Liver (tissue), 9 donors: ENCODE measurements around the gene ATCAY. TPM values are rescaled to one million over a fixed set of nuclear protein-coding genes. Genes with fewer than 3 reads are reported as not detected.

Experiments
- DNase-seq: peaks from one replicate; pipeline ENCODE4 v3.0.0-alpha.2; 2017; ENCODE audit warnings: low spot score
- H3K27ac ChIP-seq, 2 donors: one replicate each; pipeline ENCODE4 v1.7.0; 2013; ENCODE audit warnings: inconsistent platforms in 2 of 2, low read length in 2 of 2, control low read depth in 1 of 2, low read depth in 1 of 2, mild to moderate bottlenecking in 1 of 2
- H3K27me3 ChIP-seq, 4 donors: one replicate each; pipeline versions ENCODE4 v1.6.1 to v1.7.0; 2013; ENCODE audit warnings: low read length in 3 of 4, inconsistent platforms in 1 of 4, mild to moderate bottlenecking in 1 of 4, moderate library complexity in 1 of 4; ENCODE audit not compliant: control insufficient read depth in 4 of 4, insufficient read depth in 4 of 4
- H3K36me3 ChIP-seq, 4 donors: one replicate each; pipeline versions ENCODE4 v1.6.1 to v1.7.0; 2013; ENCODE audit warnings: low read length in 3 of 4, mild to moderate bottlenecking in 3 of 4, low read depth in 1 of 4, moderate library complexity in 1 of 4; ENCODE audit not compliant: control insufficient read depth in 4 of 4, insufficient read depth in 3 of 4
- H3K4me1 ChIP-seq, 4 donors: one replicate each; pipeline versions ENCODE4 v1.6.1 to v1.7.0; 2013; ENCODE audit warnings: low read length in 3 of 4, mild to moderate bottlenecking in 3 of 4, moderate library complexity in 1 of 4; ENCODE audit not compliant: control insufficient read depth in 4 of 4, insufficient read depth in 4 of 4
- H3K4me3 ChIP-seq, 3 donors: one replicate each; pipeline versions ENCODE4 v1.6.1 to v1.7.0; 2013; ENCODE audit warnings: low read length in 3 of 3, control low read depth in 1 of 3, low read depth in 1 of 3, mild to moderate bottlenecking in 1 of 3
- H3K9ac ChIP-seq, 2 donors: one replicate each; pipeline ENCODE4 v1.7.0; 2013; ENCODE audit warnings: low read length in 2 of 2, mild to moderate bottlenecking in 2 of 2, moderate library complexity in 2 of 2, control low read depth in 1 of 2, low read depth in 1 of 2
- H3K9me3 ChIP-seq, 4 donors: one replicate each; pipeline versions ENCODE4 v1.6.1 to v1.7.0; 2013; ENCODE audit warnings: low read length in 3 of 4; ENCODE audit not compliant: control insufficient read depth in 4 of 4
- CTCF ChIP-seq: fragments of 150-350 bp; IDR thresholded peaks from 2 replicates; pipeline ENCODE4 v1.5.1; 2017; ENCODE audit warnings: improper control_type of control experiment, low read depth, low read length; ENCODE audit not compliant: missing input control
- EGR1 ChIP-seq, 2 donors: IDR thresholded peaks; 2 replicates each; pipeline ENCODE4 v1.6.1; 2016 to 2018; ENCODE audit warnings: antibody characterized with exemption in 2 of 2, low read depth in 2 of 2
- FOXA1 ChIP-seq: IDR thresholded peaks from 2 replicates; pipeline ENCODE4 v1.6.1; 2016; ENCODE audit warnings: antibody characterized with exemption
- FOXA2 ChIP-seq: IDR thresholded peaks from 2 replicates; pipeline ENCODE4 v1.6.1; 2016; ENCODE audit warnings: antibody characterized with exemption
- JUND ChIP-seq, 2 donors: IDR thresholded peaks; 2 replicates each; pipeline ENCODE4 v1.6.1; 2016; ENCODE audit warnings: antibody characterized with exemption in 2 of 2
- MAX ChIP-seq: IDR thresholded peaks from 2 replicates; pipeline ENCODE4 v1.6.1; 2016; ENCODE audit warnings: antibody characterized with exemption
- NR2F2 ChIP-seq: IDR thresholded peaks from 2 replicates; pipeline ENCODE4 v1.6.1; 2016; ENCODE audit warnings: antibody characterized with exemption
- RAD21 ChIP-seq, 2 donors: IDR thresholded peaks; 2 replicates each; pipeline ENCODE4 v1.6.1; 2016; ENCODE audit warnings: antibody characterized with exemption in 2 of 2, mild to moderate bottlenecking in 2 of 2
- REST ChIP-seq: IDR thresholded peaks from 2 replicates; pipeline ENCODE4 v1.6.1; 2016; ENCODE audit warnings: antibody characterized with exemption, mild to moderate bottlenecking
- RXRA ChIP-seq, 2 donors: IDR thresholded peaks; 2 replicates each; pipeline ENCODE4 v1.6.1; 2017 to 2018; ENCODE audit warnings: antibody characterized with exemption in 2 of 2, mild to moderate bottlenecking in 1 of 2
- SP1 ChIP-seq: IDR thresholded peaks from 2 replicates; pipeline ENCODE4 v1.6.1; 2018; ENCODE audit warnings: antibody characterized with exemption, mild to moderate bottlenecking
- YY1 ChIP-seq: IDR thresholded peaks from 2 replicates; pipeline ENCODE4 v1.6.1; 2016; ENCODE audit warnings: antibody characterized with exemption, mild to moderate bottlenecking
- ZBTB33 ChIP-seq: IDR thresholded peaks from 2 replicates; pipeline ENCODE4 v1.6.1; 2016; ENCODE audit warnings: antibody characterized with exemption
- WGBS: extraction: QIAGEN DNeasy Blood & Tissue Kit; methylation state at CpG from one replicate; pipeline ENCODE4 v1.1.7; 2013; 5-methylcytosine and 5-hydroxymethylcytosine counted together
- polyA plus RNA-seq, 2 donors: library from polyadenylated mRNA; stranded (reverse) in 1 of 2; unstranded in 1 of 2; fragments of 200-250 nt in 1 of 2; fragments of >200 nt in 1 of 2; fragmentation: Nextera tagmentation in 1 of 2; extraction: Ambion mirVana in 1 of 2; gene quantifications; one replicate each; pipeline versions ENCODE4 v1.2.1 to v1.2.3, GENCODE V29; 2013 to 2015
- total RNA-seq, 2 donors: library from RNA; depleted of rRNA; stranded (reverse); fragments of >200 nt; gene quantifications; one replicate each; pipeline ENCODE4 v1.2.3, GENCODE V29; 2014
- TF ChIP-seq, protein P1 (sequence below): IDR thresholded peaks from 2 replicates; pipeline ENCODE4 v1.6.1; 2016; ENCODE audit warnings: antibody characterized with exemption
- donor health status: healthy.
- donor health status: healthy.
- donor health status: healthy.
- donor health status: healthy.
- donor health status: healthy.

The ATCAY gene
- total and polyA plus RNA-seq, 4 donors, result not detected

GRCh38 chr19:3852614-3853254 lies 27.8 kb upstream of the ATCAY start:
- DNase-seq, result no peak
- no peaks in the 10 kb centered on the region for H3K4me1 ChIP-seq
- no peaks in the 10 kb centered on the region for H3K36me3 ChIP-seq
- no peak overlapping the region for H3K27ac ChIP-seq
- no peak overlapping the region for H3K4me3 ChIP-seq
- no peaks in the 10 kb centered on the region for H3K27me3 ChIP-seq
- H3K9ac ChIP-seq, result no peak overlapping the region
- 76% methylated on average over 4 of the region's 4 CpGs for WGBS
- peaks cover 0 to 6% (median 0%) of the 10 kb centered on the region in 4 donors for H3K9me3 ChIP-seq
- TF ChIP-seq NR2F2 (no peak), CTCF (peak; percentile 34), RXRA (IDR thresholded peaks at IDR 0.05) (no peak), REST (no peak), RAD21 (IDR thresholded peaks at IDR 0.05) (peak; percentile 68 to 77), JUND (IDR thresholded peaks at IDR 0.05) (no peak)
- TF ChIP-seq, protein P1, sequence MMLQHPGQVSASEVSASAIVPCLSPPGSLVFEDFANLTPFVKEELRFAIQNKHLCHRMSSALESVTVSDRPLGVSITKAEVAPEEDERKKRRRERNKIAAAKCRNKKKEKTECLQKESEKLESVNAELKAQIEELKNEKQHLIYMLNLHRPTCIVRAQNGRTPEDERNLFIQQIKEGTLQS, result no peak

DNA sequence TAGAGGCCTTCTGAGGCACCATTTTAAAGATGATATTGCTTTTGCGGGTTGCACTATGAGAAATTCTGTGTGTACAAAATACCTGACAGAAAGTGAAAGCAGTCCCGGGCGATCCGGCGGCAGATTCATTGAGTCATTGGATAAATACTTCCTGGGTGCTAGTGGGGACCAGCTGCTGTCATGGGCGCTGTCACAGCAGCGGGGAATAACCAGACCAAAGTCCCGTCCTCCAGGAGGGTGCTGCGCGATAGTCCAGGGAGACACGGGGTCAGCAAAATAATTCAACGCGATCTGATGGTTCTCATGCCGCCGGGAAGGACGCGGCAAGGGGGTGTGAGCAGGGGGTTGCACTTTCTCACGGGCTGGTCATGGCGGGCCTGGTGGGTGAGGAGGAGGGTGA lies 25.2 kb upstream of the ATCAY start:
- H3K4me3 ChIP-seq, result no peak overlapping the region
- 84% methylated on average over 19 of the region's 19 CpGs for WGBS
- no peak overlapping the region for H3K9ac ChIP-seq
- no peaks in the 10 kb centered on the region for H3K36me3 ChIP-seq
- TF ChIP-seq JUND (IDR thresholded peaks at IDR 0.05), result no peak
- TF ChIP-seq RXRA (IDR thresholded peaks at IDR 0.05), result no peak
- TF ChIP-seq ZBTB33, result no peak
- TF ChIP-seq YY1, result no peak
- no peak for TF ChIP-seq EGR1 (IDR thresholded peaks at IDR 0.05; ENCODE audit: low read depth in 2 of 2)
- TF ChIP-seq SP1, result no peak
- TF ChIP-seq, protein P1, result no peak
- no peak for TF ChIP-seq FOXA1
- TF ChIP-seq FOXA2, result no peak
- no peak for TF ChIP-seq CTCF
- no peak for TF ChIP-seq REST
- TF ChIP-seq MAX, result no peak
- TF ChIP-seq RAD21 (IDR thresholded peaks at IDR 0.05), result no peak
- no peak for TF ChIP-seq NR2F2
- H3K4me1 ChIP-seq, result no peaks in the 10 kb centered on the region
- DNase-seq, result no peak
- peaks cover 0 to 6% (median 0%) of the 10 kb centered on the region in 4 donors for H3K9me3 ChIP-seq
- no peak overlapping the region for H3K27ac ChIP-seq
- H3K27me3 ChIP-seq, result no peaks in the 10 kb centered on the region
